GM18519 (cell line): ENCODE data around the gene GLUD1.
A peak's percentile ranks its signal among the peaks of the same experiment; 100 is the strongest.
"Not testable (repeated sequence)": the region's sequence is repeated elsewhere in the genome, so short reads cannot be mapped to it uniquely, and the experiment has no call there.

Source experiments
- ATAC-seq: cut with Tn5 transposase; IDR thresholded peaks from one replicate; pipeline ENCODE4 v1.9.1; 2021; ENCODE audit warnings: mild to moderate bottlenecking, moderate library complexity; ENCODE audit not compliant: unreplicated experiment, low FRiP score

GLUD1 gene

DNA sequence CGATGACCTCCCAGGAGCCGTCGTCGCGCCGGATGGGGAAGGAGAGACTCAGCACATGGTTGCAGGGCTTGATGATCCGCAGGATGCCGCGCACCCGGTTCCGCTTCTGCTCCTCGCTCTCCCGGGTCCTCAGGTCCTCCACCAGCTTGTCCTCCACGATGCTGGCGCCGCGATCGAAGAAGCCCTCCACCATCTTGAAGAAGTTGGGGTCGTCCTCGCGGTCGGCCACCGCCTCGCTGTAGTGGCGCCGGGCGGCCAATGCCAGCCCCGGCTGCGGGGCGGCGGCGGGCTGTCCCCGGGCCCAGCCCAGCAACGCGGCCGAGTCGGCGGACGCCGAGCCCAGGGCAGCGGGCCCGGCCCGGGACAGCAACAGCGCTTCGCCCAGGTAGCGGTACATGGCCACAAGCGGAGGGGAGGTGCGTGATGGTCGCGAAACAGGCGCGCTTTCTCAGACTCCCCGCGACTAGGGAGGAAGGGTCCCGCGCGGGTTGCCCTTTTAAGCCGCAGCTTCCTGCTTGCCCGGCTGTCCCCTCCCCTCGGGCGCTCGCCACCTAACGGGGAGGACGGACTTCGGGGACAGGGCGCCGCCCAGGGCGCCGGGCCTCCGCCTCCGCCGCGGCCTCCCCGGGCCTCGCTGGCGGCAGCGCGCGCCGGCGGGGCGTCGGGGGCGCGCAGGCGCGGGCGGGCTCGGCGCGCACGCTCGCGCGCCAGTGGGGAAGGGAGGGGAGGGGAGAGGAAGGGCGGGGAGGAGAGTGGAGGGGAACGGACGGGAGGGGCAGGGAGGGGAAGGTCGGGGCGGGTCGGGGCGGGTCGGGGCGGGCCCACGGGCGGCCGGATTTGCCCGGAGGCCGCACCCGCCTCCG lies at the start of gene GLUD1, which contains the start of gene SHLD2:
Gene GLUD1, minus strand, starts transcription at position 471 of the 863 bp plus-strand sequence. Its CDS starts 74 bp downstream, at position 397.
Gene SHLD2, plus strand, starts transcription at position 834 of the 863 bp plus-strand sequence. CDS start 56,149 bp downstream, outside the sequence.
- ATAC-seq = peak; percentile 57

GRCh38 chr10:87143109-87143418 lies 48.4 kb upstream of the GLUD1 start:
- ATAC-seq = not testable (repeated sequence)

DNA sequence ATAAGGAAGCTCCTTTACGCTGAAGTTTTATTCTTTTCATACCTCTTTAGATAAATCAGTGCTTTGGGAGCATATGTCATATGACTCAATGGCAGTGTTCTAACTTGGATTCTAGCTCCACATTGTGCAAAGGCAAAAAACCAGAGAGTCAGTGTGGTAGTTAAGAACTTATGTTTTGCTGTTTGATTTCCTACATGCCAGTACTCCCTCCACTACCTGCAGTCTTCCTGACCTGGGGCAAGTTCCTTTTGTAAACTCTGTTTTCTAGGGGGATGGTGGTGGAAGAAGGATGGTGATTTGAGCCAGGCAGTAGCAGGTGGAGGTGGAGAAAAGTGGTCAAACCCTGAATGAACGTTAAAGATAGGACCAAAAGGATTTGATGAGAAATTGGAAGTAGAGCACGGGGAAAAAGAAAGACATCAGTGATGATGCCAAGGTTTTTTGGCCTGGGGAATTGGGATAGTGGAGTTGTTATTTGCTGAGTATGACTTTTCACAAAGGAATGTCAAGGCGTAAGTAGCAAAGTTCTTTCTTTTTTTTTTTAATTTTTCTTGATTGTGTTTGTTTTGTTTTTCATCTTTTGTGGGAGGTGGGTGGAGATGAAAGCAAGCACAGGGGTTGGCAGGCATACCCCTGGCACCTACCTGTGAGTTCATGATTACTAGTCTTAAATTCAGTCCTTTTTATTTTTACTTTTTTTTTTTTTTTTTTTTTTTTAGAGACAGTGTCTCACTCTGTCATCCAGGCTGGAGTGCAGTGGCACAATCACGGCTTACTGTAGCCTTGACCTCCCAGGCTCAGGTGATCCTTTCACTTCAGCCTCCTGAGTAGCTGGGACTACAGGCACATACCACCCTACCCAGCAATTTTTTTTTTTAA lies 47.8 kb upstream of the GLUD1 start:
- ATAC-seq = not testable (repeated sequence)

- not testable (repeated sequence) for ATAC-seq
Measured at GRCh38 chr10:87137478-87137877, 42.8 kb upstream of the GLUD1 start.

GRCh38 chr10:87134440-87134839 lies 39.8 kb upstream of the GLUD1 start:
- not testable (repeated sequence) for ATAC-seq

GRCh38 chr10:87133936-87134335 lies 39.3 kb upstream of the GLUD1 start:
- ATAC-seq = not testable (repeated sequence)

DNA sequence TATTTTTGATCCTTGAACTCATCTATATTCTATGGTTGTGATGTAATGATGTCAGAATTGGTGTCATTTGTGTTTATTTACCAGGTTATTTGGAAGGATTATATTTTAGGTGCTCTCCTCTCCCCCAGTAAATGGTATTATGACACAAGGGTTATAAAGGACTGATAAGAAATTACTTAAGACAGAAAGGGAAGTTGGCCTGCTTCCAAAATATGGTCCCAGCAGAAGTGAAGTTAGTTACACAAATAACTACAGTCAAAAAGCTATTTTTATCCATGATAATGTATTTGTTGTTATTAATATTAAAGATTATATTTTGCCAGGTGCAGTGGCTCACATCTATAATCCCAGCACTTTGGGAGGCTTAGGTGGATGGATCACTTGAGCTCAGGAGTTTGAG lies 37.5 kb upstream of the GLUD1 start:
- not testable (repeated sequence) for ATAC-seq

DNA sequence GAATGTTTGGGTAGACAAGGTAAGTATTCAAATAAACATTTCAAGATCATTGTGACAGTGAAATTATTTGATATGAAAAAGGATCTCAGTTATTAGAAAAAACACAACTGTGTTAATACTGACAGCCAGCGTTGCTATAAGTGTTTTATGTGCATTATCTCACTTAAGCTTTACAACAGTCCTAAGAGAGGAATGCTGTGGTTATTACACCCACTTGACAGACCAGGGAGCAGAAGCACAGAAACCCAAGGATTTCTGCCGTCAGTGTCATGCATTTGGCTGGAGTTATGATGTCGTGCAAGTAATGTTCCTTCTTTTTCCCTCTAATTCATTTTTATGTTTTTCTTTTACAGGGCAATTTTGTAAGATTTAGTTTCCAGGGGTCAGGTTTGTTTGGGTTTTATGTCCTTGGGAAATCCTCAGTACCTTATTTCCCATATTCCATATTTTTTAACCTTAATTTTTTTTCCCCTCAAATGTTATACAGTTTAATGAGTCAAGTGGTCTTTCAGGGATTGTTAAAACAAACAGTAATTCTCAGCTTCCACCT lies 33.0 kb upstream of the GLUD1 start:
- not testable (repeated sequence) for ATAC-seq

- ATAC-seq = not testable (repeated sequence)
Measured at GRCh38 chr10:87127048-87127447, 32.4 kb upstream of the GLUD1 start.

DNA sequence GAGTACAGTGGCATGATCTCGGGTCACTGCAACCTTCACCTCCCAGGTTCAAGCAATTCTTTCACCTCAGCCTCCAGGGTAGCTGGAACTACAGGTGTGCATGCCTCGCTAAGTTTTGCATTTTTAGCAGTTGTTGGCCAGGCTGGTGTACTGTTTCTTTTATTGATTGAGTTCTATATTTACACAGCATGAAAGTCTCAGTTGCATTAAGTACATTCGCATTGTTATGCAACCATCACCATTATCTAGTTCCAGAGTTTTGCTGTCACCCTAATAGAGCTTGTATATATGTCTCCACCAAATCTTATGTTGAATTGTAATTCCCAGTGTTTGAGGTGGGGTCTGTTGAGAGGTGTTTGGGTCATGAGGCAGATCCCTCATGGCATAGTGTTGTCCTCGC lies 28.7 kb upstream of the GLUD1 start:
- not testable (repeated sequence) for ATAC-seq

DNA sequence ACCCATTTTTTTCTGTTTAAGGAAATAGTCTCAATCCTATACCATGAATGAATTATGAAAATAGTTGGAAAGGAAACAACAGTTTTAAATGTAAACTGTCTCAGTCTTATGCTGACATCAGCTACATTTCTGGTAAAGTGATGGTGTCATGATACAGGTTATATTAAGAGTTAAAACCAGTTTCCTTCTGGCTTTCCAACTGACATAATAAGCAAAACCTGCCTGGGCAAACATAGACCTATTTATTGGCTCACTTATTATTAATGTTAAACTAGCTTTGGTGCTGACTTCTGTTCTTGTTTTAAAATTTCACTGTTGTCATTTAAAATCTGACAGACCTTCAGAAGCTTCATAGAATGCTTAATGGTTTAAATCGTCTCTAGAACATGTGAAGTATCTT lies 24.4 kb upstream of the GLUD1 start:
- ATAC-seq = not testable (repeated sequence)

DNA sequence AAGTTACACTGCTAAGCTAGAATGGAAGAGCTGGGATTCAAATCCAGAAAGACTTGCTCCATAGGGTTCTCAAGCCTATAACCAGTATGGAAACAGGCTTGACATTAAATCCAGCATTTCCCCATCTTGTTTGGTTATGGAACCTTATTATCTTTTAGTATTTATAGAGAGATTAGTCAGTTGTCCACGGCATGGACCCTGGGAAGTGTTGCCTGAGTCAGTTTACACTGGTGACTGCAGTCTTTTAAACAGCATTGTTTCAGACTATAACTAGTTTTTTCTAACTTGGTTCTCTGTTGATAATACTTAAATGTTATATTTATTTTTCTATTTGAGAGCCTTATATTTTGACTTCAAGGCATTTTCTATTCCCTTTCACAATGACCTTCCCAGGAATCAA lies 23.5 kb upstream of the GLUD1 start:
- ATAC-seq = not testable (repeated sequence)

- no peak for ATAC-seq
Measured at GRCh38 chr10:87105446-87106124, 10.9 kb upstream of the GLUD1 start.

GRCh38 chr10:87104727-87105126 lies 10.1 kb upstream of the GLUD1 start:
- not testable (repeated sequence) for ATAC-seq

DNA sequence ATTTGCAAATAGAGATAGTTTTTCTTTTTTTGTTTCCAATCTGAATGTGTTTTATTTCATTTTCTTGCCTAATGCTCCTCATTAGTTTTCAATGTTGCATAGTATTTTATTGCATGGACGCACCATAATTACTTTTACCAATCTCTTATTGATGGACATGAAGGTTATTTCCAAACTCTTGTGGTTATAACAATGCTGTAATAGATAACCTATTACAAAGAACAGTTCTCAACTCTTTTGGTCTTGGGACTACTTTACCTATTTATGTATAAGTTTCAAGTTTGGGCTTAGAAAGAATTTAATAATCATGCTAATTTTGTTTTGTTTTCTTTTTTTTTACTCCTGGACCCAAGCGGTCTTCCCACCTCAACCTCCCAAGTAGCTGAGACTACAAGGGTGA lies 7.4 kb upstream of the GLUD1 start:
- no peak for ATAC-seq

GRCh38 chr10:87095236-87095945 lies 748 bp upstream of the GLUD1 start:
- ATAC-seq = peak; percentile 41

- ATAC-seq = no peak
Measured at GRCh38 chr10:87093632-87094372, 841 bp downstream of the GLUD1 start.

DNA sequence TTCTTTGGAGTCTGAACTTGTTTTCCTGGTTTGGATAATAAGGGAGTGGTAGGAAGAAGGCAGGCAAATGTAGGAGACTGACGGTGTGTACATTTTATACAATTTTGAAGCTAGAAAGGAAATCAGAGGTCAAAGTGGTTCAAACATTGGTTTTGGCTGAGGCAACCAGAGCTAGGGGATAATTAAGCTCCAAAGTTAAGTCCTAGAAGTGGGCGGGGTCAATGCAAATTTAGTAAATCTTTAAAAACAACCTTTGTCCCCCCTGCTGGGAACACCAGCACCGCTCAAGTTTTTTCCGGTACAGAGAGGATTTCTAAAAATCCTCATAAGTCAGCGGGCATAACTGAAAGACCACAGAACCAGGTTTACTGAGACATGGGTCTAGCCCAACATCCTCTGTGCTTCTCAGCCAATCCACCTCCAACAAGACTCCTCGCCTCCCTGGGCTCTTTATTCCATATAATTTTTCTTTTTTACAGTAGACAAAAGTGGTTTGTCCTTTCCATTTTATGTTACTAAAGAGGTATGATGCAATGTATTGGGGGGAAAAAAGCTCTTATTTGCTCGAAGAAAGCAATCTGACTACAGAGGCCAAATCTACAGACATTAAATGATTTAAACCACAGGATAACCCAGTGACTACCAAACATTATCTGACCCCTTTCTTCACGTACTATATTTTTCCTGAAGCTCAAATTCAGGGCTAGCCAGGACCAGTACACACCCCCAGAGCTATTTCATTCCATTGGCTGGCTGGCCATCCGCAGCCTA lies 1.6 kb downstream of the GLUD1 start:
- no peak for ATAC-seq
